ENCODE data around the gene TSEN15. TPM values are rescaled to one million over a fixed set of nuclear protein-coding genes. Genes with fewer than 3 reads are reported as not detected.

TSEN15 gene
- total RNA-seq, 6 experiments from 2014 or later: 9.6 to 17.1 (median 11.3) TPM

- H3K4me1 ChIP-seq: peaks cover 0 to 16% (median 0%) of the 10 kb centered on the region in 4 donors
- peak; percentile 21 to 58 (median 40) for ATAC-seq
Measured at GRCh38 chr1:184051138-184051484, 419 bp upstream of the TSEN15 start.

GRCh38 chr1:184052194-184052559, 647 bp downstream of the TSEN15 start:
- Histone ChIP-seq H3K27ac (peak overlapping the region; percentile 80 to 97 (median 96)), H3K4me1 (peaks cover 0 to 16% (median 0%) of the 10 kb centered on the region in 4 donors), H3K36me3 (peaks cover 0 to 7% (median 0%) of the 10 kb centered on the region in 4 donors), H3K9me3 (no peaks in the 10 kb centered on the region), H3K4me3 (peak overlapping the region; percentile 77 to 95 (median 95)), H3K27me3 (no peaks in the 10 kb centered on the region)
- intact Hi-C loops (cut with DNase I): no loop called here
- WGBS (ENCODE audit: insufficient coverage, low coverage, low lambda C conversion rate, missing lambda C conversion rate): 2% methylated on average over 7 of the region's 7 CpGs
- TF ChIP-seq POLR2A (IDR thresholded peaks at IDR 0.05): no peak
- TF ChIP-seq CTCF (IDR thresholded peaks at IDR 0.05): no peak
- DNase-seq: no peak
- no peak for ATAC-seq

More at GRCh38 chr1:184051138-184051484, 419 bp upstream of the TSEN15 start:
- no peaks in the 10 kb centered on the region for H3K9me3 ChIP-seq
- no peak for TF ChIP-seq POLR2A (IDR thresholded peaks at IDR 0.05)
- no peak for TF ChIP-seq CTCF (IDR thresholded peaks at IDR 0.05)
- H3K36me3 ChIP-seq: peaks cover 0 to 7% (median 0%) of the 10 kb centered on the region in 4 donors
- no peak for DNase-seq
- intact Hi-C loops (cut with DNase I): no loop called here
- H3K4me3 ChIP-seq: peak overlapping the region; percentile 77 to 95 (median 95)
- WGBS (ENCODE audit: insufficient coverage, low coverage, low lambda C conversion rate, missing lambda C conversion rate): 2% methylated on average over 6 of the region's 6 CpGs
- peak overlapping the region; percentile 80 to 97 (median 96) for H3K27ac ChIP-seq
- H3K27me3 ChIP-seq: no peaks in the 10 kb centered on the region

- H3K27me3 ChIP-seq: no peaks in the 10 kb centered on the region
- WGBS (ENCODE audit: insufficient coverage, low coverage, low lambda C conversion rate, missing lambda C conversion rate): 97% methylated on average over 3 of the region's 3 CpGs
- H3K36me3 ChIP-seq: peaks cover 0 to 7% (median 0%) of the 10 kb centered on the region in 4 donors
- peak overlapping the region in 2 of 3 donors; percentile 95 for H3K4me3 ChIP-seq
- no peak for DNase-seq
- peaks cover 0 to 16% (median 0%) of the 10 kb centered on the region in 4 donors for H3K4me1 ChIP-seq
- TF ChIP-seq POLR2A (IDR thresholded peaks at IDR 0.05) (no peak), CTCF (IDR thresholded peaks at IDR 0.05) (no peak)
- ATAC-seq: no peak
- H3K27ac ChIP-seq: no peak overlapping the region
- H3K9me3 ChIP-seq: no peaks in the 10 kb centered on the region
- intact Hi-C loops (cut with DNase I): no loop called here
Measured at GRCh38 chr1:184052750-184053149, 1.2 kb downstream of the TSEN15 start.

- Histone ChIP-seq H3K27ac (no peak overlapping the region), H3K4me1 (peaks cover 0 to 16% (median 0%) of the 10 kb centered on the region in 4 donors), H3K27me3 (no peaks in the 10 kb centered on the region), H3K36me3 (peaks cover 0 to 7% (median 0%) of the 10 kb centered on the region in 4 donors), H3K4me3 (no peak overlapping the region), H3K9me3 (no peaks in the 10 kb centered on the region)
- no peak for TF ChIP-seq CTCF (IDR thresholded peaks at IDR 0.05)
- ATAC-seq: no peak
- DNase-seq: no peak
- intact Hi-C loops (cut with DNase I): no loop called here
Measured at GRCh38 chr1:184053881-184054280, 2.4 kb downstream of the TSEN15 start.

All from right lobe of liver (tissue), 6 donors.